ENCODE measurements around the gene SNRNP40.

- TF ChIP-seq, protein P1, sequence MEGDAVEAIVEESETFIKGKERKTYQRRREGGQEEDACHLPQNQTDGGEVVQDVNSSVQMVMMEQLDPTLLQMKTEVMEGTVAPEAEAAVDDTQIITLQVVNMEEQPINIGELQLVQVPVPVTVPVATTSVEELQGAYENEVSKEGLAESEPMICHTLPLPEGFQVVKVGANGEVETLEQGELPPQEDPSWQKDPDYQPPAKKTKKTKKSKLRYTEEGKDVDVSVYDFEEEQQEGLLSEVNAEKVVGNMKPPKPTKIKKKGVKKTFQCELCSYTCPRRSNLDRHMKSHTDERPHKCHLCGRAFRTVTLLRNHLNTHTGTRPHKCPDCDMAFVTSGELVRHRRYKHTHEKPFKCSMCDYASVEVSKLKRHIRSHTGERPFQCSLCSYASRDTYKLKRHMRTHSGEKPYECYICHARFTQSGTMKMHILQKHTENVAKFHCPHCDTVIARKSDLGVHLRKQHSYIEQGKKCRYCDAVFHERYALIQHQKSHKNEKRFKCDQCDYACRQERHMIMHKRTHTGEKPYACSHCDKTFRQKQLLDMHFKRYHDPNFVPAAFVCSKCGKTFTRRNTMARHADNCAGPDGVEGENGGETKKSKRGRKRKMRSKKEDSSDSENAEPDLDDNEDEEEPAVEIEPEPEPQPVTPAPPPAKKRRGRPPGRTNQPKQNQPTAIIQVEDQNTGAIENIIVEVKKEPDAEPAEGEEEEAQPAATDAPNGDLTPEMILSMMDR (IDR thresholded peaks at IDR 0.05 in 8 of 11, conservative IDR thresholded peaks at IDR 0.05 in 3 of 11): no peak
- TF ChIP-seq POLR2A (IDR thresholded peaks at IDR 0.05) (no peak), POLR2AphosphoS5 (IDR thresholded peaks at IDR 0.05) (no peak)
Observed at GRCh38 chr1:31232689-31233088, 63.9 kb downstream of the SNRNP40 start.
